SK-N-SH (cell line): ENCODE results near the gene SNRPN.

Experiments used
- ELF1 ChIP-seq: IDR thresholded peaks from 2 replicates; pipeline ENCODE4 v1.4.0; 2012
- EP300 ChIP-seq, 2 experiments: IDR thresholded peaks; 2 replicates each; pipeline versions ENCODE4 v1.4.0 to v1.6.1; 2012; ENCODE audit warnings: borderline replicate concordance in 1 of 2, low read depth in 1 of 2, low read length in 1 of 2
- FOXJ3 ChIP-seq: sonication (generic); formaldehyde crosslinking; IDR thresholded peaks from 2 replicates; pipeline ENCODE4 v1.5.1; 2020; ENCODE audit warnings: mild to moderate bottlenecking, missing genetic modification reagents
- JUND ChIP-seq: IDR thresholded peaks from 2 replicates; pipeline ENCODE4 v1.4.0; 2012
- POLR2AphosphoS5 ChIP-seq: IDR thresholded peaks from 2 replicates; pipeline ENCODE4 v1.6.1; 2012; ENCODE audit warnings: low read depth, low read length
- RXRA ChIP-seq: IDR thresholded peaks from 2 replicates; pipeline ENCODE4 v1.4.0; 2012; ENCODE audit warnings: low read depth, mild to moderate bottlenecking, borderline replicate concordance
- TF ChIP-seq, protein P1 (sequence below): IDR thresholded peaks from 2 replicates; pipeline ENCODE4 v1.4.0; 2012; ENCODE audit warnings: low read depth
- TF ChIP-seq, protein P2 (sequence below): fragments of 200-600 bp; sonication (generic); IDR thresholded peaks from 2 replicates; pipeline ENCODE4 v1.6.1; 2017; ENCODE audit warnings: antibody characterized with exemption, mild to moderate bottlenecking, moderate library complexity
- TF ChIP-seq, protein P3 (sequence below): fragments of 150-350 bp; IDR thresholded peaks from 2 replicates; pipeline ENCODE4 v1.6.1; 2017; ENCODE audit warnings: antibody characterized with exemption, low read length, low read depth, borderline replicate concordance
- TF ChIP-seq, protein P4 (sequence below): IDR thresholded peaks from 2 replicates; pipeline ENCODE4 v1.6.1; 2012; ENCODE audit warnings: mild to moderate bottlenecking, low read depth, low read length, moderate library complexity

DNA sequence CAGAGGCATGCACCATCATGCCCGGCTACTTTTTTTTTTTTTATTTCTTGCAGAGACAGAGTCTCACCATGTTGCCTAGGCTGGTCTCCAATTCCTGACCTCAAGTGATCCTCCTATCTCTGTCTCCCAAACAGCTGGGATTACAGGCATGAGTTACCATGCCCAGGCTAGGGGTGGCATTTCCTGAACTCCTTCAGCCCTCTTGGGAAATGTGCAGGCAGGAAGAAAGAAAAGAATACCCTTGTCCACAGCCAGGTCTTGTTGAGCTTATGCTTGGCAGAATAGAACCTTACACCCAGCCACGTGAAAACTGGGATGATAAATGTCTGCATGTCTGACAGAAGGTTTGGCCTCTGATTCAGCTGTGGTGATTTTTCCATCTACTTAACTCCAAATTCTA lies 30.2 kb upstream of the SNRPN start:
- TF ChIP-seq, protein P1, sequence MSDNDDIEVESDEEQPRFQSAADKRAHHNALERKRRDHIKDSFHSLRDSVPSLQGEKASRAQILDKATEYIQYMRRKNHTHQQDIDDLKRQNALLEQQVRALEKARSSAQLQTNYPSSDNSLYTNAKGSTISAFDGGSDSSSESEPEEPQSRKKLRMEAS, result no peak
- TF ChIP-seq ELF1 (no peak), FOXJ3 (no peak), POLR2AphosphoS5 (no peak), EP300 (IDR thresholded peaks at IDR 0.05; ENCODE audit: borderline replicate concordance in 1 of 2, low read depth in 1 of 2, low read length in 1 of 2) (no peak), JUND (no peak), RXRA (no peak)
- TF ChIP-seq, protein P2, sequence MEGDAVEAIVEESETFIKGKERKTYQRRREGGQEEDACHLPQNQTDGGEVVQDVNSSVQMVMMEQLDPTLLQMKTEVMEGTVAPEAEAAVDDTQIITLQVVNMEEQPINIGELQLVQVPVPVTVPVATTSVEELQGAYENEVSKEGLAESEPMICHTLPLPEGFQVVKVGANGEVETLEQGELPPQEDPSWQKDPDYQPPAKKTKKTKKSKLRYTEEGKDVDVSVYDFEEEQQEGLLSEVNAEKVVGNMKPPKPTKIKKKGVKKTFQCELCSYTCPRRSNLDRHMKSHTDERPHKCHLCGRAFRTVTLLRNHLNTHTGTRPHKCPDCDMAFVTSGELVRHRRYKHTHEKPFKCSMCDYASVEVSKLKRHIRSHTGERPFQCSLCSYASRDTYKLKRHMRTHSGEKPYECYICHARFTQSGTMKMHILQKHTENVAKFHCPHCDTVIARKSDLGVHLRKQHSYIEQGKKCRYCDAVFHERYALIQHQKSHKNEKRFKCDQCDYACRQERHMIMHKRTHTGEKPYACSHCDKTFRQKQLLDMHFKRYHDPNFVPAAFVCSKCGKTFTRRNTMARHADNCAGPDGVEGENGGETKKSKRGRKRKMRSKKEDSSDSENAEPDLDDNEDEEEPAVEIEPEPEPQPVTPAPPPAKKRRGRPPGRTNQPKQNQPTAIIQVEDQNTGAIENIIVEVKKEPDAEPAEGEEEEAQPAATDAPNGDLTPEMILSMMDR, result no peak
- TF ChIP-seq, protein P3, sequence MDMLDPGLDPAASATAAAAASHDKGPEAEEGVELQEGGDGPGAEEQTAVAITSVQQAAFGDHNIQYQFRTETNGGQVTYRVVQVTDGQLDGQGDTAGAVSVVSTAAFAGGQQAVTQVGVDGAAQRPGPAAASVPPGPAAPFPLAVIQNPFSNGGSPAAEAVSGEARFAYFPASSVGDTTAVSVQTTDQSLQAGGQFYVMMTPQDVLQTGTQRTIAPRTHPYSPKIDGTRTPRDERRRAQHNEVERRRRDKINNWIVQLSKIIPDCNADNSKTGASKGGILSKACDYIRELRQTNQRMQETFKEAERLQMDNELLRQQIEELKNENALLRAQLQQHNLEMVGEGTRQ, result no peak
- TF ChIP-seq, protein P4, sequence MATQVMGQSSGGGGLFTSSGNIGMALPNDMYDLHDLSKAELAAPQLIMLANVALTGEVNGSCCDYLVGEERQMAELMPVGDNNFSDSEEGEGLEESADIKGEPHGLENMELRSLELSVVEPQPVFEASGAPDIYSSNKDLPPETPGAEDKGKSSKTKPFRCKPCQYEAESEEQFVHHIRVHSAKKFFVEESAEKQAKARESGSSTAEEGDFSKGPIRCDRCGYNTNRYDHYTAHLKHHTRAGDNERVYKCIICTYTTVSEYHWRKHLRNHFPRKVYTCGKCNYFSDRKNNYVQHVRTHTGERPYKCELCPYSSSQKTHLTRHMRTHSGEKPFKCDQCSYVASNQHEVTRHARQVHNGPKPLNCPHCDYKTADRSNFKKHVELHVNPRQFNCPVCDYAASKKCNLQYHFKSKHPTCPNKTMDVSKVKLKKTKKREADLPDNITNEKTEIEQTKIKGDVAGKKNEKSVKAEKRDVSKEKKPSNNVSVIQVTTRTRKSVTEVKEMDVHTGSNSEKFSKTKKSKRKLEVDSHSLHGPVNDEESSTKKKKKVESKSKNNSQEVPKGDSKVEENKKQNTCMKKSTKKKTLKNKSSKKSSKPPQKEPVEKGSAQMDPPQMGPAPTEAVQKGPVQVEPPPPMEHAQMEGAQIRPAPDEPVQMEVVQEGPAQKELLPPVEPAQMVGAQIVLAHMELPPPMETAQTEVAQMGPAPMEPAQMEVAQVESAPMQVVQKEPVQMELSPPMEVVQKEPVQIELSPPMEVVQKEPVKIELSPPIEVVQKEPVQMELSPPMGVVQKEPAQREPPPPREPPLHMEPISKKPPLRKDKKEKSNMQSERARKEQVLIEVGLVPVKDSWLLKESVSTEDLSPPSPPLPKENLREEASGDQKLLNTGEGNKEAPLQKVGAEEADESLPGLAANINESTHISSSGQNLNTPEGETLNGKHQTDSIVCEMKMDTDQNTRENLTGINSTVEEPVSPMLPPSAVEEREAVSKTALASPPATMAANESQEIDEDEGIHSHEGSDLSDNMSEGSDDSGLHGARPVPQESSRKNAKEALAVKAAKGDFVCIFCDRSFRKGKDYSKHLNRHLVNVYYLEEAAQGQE, result no peak
